Upper lobe of left lung (tissue), 6 donors: ENCODE measurements around the gene RBM33. TPM values are rescaled to one million over a fixed set of nuclear protein-coding genes. Genes with fewer than 3 reads are reported as not detected.

Experiments
- ATAC-seq, 2 donors: fragments of 200-7000 bp; cut with Tn5 transposase; one replicate each; pipeline ENCODE4 v1.9.1; 2022; ENCODE audit warnings: mild to moderate bottlenecking in 2 of 2, moderate library complexity in 2 of 2; ENCODE audit not compliant: low FRiP score in 2 of 2
- DNase-seq, 2 donors: peaks; one replicate each; pipeline ENCODE4 v3.0.0-alpha.2; 2019 to 2020
- H3K27ac ChIP-seq, 4 donors: fragments of 200-600 bp; sonication (generic); one replicate each; pipeline ENCODE4 v1.5.1; 2016 to 2019
- H3K27me3 ChIP-seq, 4 donors: fragments of 200-600 bp; sonication (generic); one replicate each; pipeline ENCODE4 v1.5.1; 2017 to 2019
- H3K36me3 ChIP-seq, 4 donors: fragments of 200-600 bp; sonication (generic); one replicate each; pipeline ENCODE4 v1.5.1; 2016 to 2019
- H3K4me1 ChIP-seq, 4 donors: fragments of 200-600 bp; sonication (generic); one replicate each; pipeline ENCODE4 v1.5.1; 2018 to 2019
- H3K4me3 ChIP-seq, 4 donors: fragments of 200-600 bp; sonication (generic); one replicate each; pipeline ENCODE4 v1.5.1; 2017 to 2019; ENCODE audit warnings: mild to moderate bottlenecking in 2 of 4, moderate library complexity in 1 of 4
- H3K9me3 ChIP-seq, 4 donors: fragments of 200-600 bp; sonication (generic); one replicate each; pipeline ENCODE4 v1.5.1; 2018 to 2019
- CTCF ChIP-seq, 6 experiments: fragments of 450-650 bp in 4 of 6; fragments of 200-600 bp in 2 of 6; sonication (generic) in 2 of 6; IDR thresholded peaks; one replicate each; pipeline ENCODE4 v1.5.1; 2016 to 2019; ENCODE audit warnings: antibody characterized with exemption in 6 of 6
- EP300 ChIP-seq, 4 donors: sonication (generic); formaldehyde crosslinking; IDR thresholded peaks; one replicate each; pipeline ENCODE4 v1.5.1; 2017; ENCODE audit warnings: antibody characterized with exemption in 4 of 4, control low read depth in 2 of 4
- POLR2A ChIP-seq, 4 donors: fragments of 450-650 bp; IDR thresholded peaks; one replicate each; pipeline ENCODE4 v1.5.1; 2016 to 2017; ENCODE audit warnings: antibody characterized with exemption in 4 of 4, mild to moderate bottlenecking in 2 of 4
- POLR2AphosphoS5 ChIP-seq, 2 donors: sonication (generic); formaldehyde crosslinking; IDR thresholded peaks; one replicate each; pipeline ENCODE4 v1.5.1; 2017; ENCODE audit warnings: antibody characterized with exemption in 2 of 2
- WGBS, 2 donors: methylation state at CpG; one replicate each; pipeline ENCODE4 v1.1.5; 2017 to 2018; 5-methylcytosine and 5-hydroxymethylcytosine counted together
- total RNA-seq, 6 donors: library from RNA; depleted of rRNA in 4 of 6; stranded (reverse); fragments of >200 nt in 4 of 6; gene quantifications; one replicate each; pipeline versions ENCODE4 v1.1.0 to v1.2.1, GENCODE V29; 2016 to 2021
- donor health status: DM: no; HTN: no; CAD: no; lungs with moderate emphysema.
- donor health status: DM: no; HTN: yes; CAD: no; lungs with severe emphysema.

Gene RBM33
- total RNA-seq, 6 donors from 2014 or later: 40.6 to 179 (median 76.4) TPM

GRCh38 chr7:155694851-155695250 lies 50.4 kb downstream of the RBM33 start:
- H3K27me3 ChIP-seq: no peaks in the 10 kb centered on the region
- no peaks in the 10 kb centered on the region for H3K36me3 ChIP-seq
- TF ChIP-seq CTCF (IDR thresholded peaks at IDR 0.05) (no peak), POLR2AphosphoS5 (IDR thresholded peaks at IDR 0.05) (no peak), EP300 (IDR thresholded peaks at IDR 0.05) (no peak), POLR2A (IDR thresholded peaks at IDR 0.05) (no peak)
- 82 to 86% methylated on average over 5 of the region's 5 CpGs for WGBS, 2 donors
- H3K9me3 ChIP-seq: no peaks in the 10 kb centered on the region
- H3K4me3 ChIP-seq: no peak overlapping the region
- DNase-seq (no peak), ATAC-seq (no peak)
- H3K4me1 ChIP-seq: peaks cover 0 to 27% (median 9%) of the 10 kb centered on the region in 4 donors
- H3K27ac ChIP-seq: no peak overlapping the region

DNA sequence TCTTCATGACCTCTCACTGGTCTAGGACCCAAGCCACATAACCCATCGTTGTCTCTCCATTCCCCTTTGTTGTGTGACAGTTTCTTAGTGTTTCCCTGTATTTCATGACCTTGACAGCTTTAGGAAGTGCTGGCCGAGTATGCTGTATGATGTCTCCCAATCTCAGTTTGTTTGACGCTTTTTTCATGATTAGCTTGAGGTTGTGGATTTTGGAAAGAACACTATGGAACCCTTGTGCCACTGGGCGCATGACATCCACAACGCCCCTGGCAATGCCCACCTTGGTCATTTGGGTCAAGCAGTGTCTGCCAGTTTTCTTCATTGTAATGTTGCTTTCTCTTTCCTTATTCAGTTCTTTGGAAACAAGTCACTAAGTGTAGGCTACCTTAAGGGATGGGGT lies 52.3 kb downstream of the RBM33 start:
- Histone ChIP-seq H3K4me1 (peaks cover 0 to 23% (median 7%) of the 10 kb centered on the region in 4 donors), H3K9me3 (no peaks in the 10 kb centered on the region), H3K27me3 (no peaks in the 10 kb centered on the region), H3K36me3 (peaks cover 5 to 13% (median 9%) of the 10 kb centered on the region in 4 donors), H3K27ac (no peak overlapping the region), H3K4me3 (no peak overlapping the region)
- 84 to 85% methylated on average over 5 of the region's 5 CpGs for WGBS, 2 donors
- TF ChIP-seq POLR2A (IDR thresholded peaks at IDR 0.05) (no peak), EP300 (IDR thresholded peaks at IDR 0.05) (no peak), CTCF (IDR thresholded peaks at IDR 0.05) (no peak), POLR2AphosphoS5 (IDR thresholded peaks at IDR 0.05) (no peak)
- DNase-seq (no peak), ATAC-seq (no peak)

DNA sequence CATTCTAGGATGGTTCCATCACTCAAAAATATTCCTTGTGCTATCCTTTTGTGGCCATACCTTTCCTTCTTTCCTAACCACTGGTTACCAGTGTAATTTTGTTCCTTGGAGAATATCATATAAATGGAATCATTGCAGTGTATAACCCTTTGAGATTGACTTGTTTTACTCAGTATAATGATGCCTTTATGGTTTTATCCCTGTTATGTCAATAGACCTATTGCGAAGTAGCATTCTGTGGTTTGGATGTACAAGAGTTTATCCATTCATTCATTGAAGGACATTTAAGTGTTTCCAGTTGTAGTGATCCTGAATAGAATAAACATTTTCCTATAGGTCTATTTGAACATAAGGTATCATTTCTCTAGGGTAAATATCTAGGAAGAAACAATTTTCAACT lies 54.2 kb downstream of the RBM33 start:
- Histone ChIP-seq H3K27me3 (no peaks in the 10 kb centered on the region), H3K4me1 (peaks cover 0 to 14% (median under 1%) of the 10 kb centered on the region in 4 donors), H3K4me3 (no peak overlapping the region), H3K27ac (no peak overlapping the region), H3K9me3 (no peaks in the 10 kb centered on the region), H3K36me3 (peaks cover 10 to 32% (median 21%) of the 10 kb centered on the region in 4 donors)
- TF ChIP-seq POLR2AphosphoS5 (IDR thresholded peaks at IDR 0.05): no peak
- TF ChIP-seq CTCF (IDR thresholded peaks at IDR 0.05): no peak
- 84 to 86% methylated on average over 1 of the region's 1 CpG for whole genome bisulfite sequencing, 2 donors
- DNase-seq (no peak), ATAC-seq (no peak)

GRCh38 chr7:155699180-155699579 lies 54.7 kb downstream of the RBM33 start:
- WGBS, 2 donors: 88 to 92% methylated on average over 7 of the region's 7 CpGs
- Histone ChIP-seq H3K4me3 (no peak overlapping the region), H3K27me3 (no peaks in the 10 kb centered on the region), H3K36me3 (peaks cover 10 to 37% (median 21%) of the 10 kb centered on the region in 4 donors), H3K4me1 (peaks cover 0 to 13% (median 0%) of the 10 kb centered on the region in 4 donors), H3K27ac (no peak overlapping the region), H3K9me3 (no peaks in the 10 kb centered on the region)
- no peak for DNase-seq
- TF ChIP-seq EP300 (IDR thresholded peaks at IDR 0.05) (no peak), CTCF (IDR thresholded peaks at IDR 0.05) (no peak), POLR2A (IDR thresholded peaks at IDR 0.05) (no peak), POLR2AphosphoS5 (IDR thresholded peaks at IDR 0.05) (no peak)
- ATAC-seq: no peak

DNA sequence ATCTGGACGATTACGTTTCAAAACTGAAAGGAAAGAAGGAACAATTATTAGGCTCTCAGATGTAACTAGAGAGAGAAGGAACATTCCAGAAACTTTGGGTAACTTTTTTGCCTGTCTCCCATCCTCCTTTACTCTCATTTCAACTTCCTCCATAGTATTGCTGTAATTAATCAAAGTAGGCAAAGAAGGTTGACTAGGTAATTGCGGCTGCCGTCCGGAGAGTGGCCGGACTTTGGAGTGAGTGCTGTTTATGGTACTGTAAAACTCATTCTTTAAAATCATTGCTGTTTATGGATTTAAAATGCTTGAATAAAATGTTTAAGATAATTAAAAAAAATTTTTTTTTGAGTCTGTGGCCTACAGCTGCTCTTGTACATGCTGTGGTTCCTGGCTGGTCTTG lies 56.4 kb downstream of the RBM33 start:
- Histone ChIP-seq H3K9me3 (no peaks in the 10 kb centered on the region), H3K4me3 (no peak overlapping the region), H3K27me3 (no peaks in the 10 kb centered on the region), H3K36me3 (peaks cover 10 to 48% (median 21%) of the 10 kb centered on the region in 4 donors), H3K4me1 (no peaks in the 10 kb centered on the region), H3K27ac (no peak overlapping the region)
- WGBS, 2 donors: 94 to 95% methylated on average over 6 of the region's 6 CpGs
- ATAC-seq (no peak), DNase-seq (no peak)
- no peak for TF ChIP-seq POLR2AphosphoS5 (IDR thresholded peaks at IDR 0.05)
- no peak for TF ChIP-seq EP300 (IDR thresholded peaks at IDR 0.05)
- TF ChIP-seq POLR2A (IDR thresholded peaks at IDR 0.05): no peak
- TF ChIP-seq CTCF (IDR thresholded peaks at IDR 0.05): no peak
